Loucy (cell line): ENCODE results near the gene TPK1.

Source experiments
- H2AFZ ChIP-seq: fragments of 200-600 bp; sonication (generic); 2 replicates; pipeline ENCODE4 v1.6.0; 2016; ENCODE audit warnings: antibody characterized with exemption, mild to moderate bottlenecking, low read length, moderate library complexity
- H3F3A ChIP-seq: fragments of 200-600 bp; 2 replicates; pipeline ENCODE4 v1.6.0; 2016; ENCODE audit warnings: antibody characterized with exemption, low read depth, mild to moderate bottlenecking
- H3K27me3 ChIP-seq: fragments of 200-600 bp; sonication (generic); 2 replicates; pipeline ENCODE4 v1.6.1; 2014; ENCODE audit warnings: low read length, mild to moderate bottlenecking; ENCODE audit not compliant: insufficient read depth, poor library complexity, severe bottlenecking
- H3K36me3 ChIP-seq: fragments of 200-600 bp; sonication (generic); 2 replicates; pipeline ENCODE4 v1.6.1; 2016; ENCODE audit warnings: low read length; ENCODE audit not compliant: insufficient read depth
- H3K4me1 ChIP-seq: fragments of 200-600 bp; sonication (generic); 2 replicates; pipeline ENCODE4 v1.5.1; 2014; ENCODE audit warnings: low read length, mild to moderate bottlenecking; ENCODE audit not compliant: insufficient read depth, poor library complexity, severe bottlenecking
- H3K4me2 ChIP-seq: fragments of 200-600 bp; sonication (generic); 2 replicates; pipeline ENCODE4 v1.6.0; 2014; ENCODE audit warnings: antibody characterized with exemption, low read length, low read depth, mild to moderate bottlenecking; ENCODE audit not compliant: poor library complexity, severe bottlenecking
- H3K4me3 ChIP-seq: fragments of 200-600 bp; sonication (generic); 2 replicates; pipeline ENCODE4 v1.5.1; 2014; ENCODE audit warnings: low read length, mild to moderate bottlenecking, mixed read lengths; ENCODE audit not compliant: poor library complexity, severe bottlenecking
- H3K79me2 ChIP-seq: fragments of 200-600 bp; sonication (generic); 2 replicates; pipeline ENCODE4 v1.6.1; 2014; ENCODE audit warnings: low read length; ENCODE audit not compliant: insufficient read depth
- H3K9ac ChIP-seq: fragments of 200-600 bp; sonication (generic); 2 replicates; pipeline ENCODE4 v1.6.0; 2014; ENCODE audit warnings: mild to moderate bottlenecking, low read depth, low read length, moderate library complexity; ENCODE audit not compliant: poor library complexity, severe bottlenecking
- H3K9me2 ChIP-seq: fragments of 200-600 bp; sonication (generic); replicated peaks from 2 replicates; pipeline ENCODE4 v1.6.1; 2016; ENCODE audit warnings: low read depth, low read length, mixed read lengths
- H3K9me3 ChIP-seq: fragments of 200-600 bp; sonication (generic); 2 replicates; pipeline ENCODE4 v1.6.1; 2014; ENCODE audit warnings: mild to moderate bottlenecking, antibody characterized with exemption, low read length, low read depth; ENCODE audit not compliant: insufficient read depth
- H4K20me1 ChIP-seq: fragments of 200-600 bp; sonication (generic); 2 replicates; pipeline ENCODE4 v1.6.0; 2014; ENCODE audit warnings: antibody characterized with exemption, low read length, mild to moderate bottlenecking; ENCODE audit not compliant: insufficient read depth, poor library complexity, severe bottlenecking
- CTCF ChIP-seq: fragments of 200-600 bp; sonication (generic); conservative IDR thresholded peaks from 2 replicates; pipeline ENCODE4 v1.5.1; 2014; ENCODE audit warnings: mild to moderate bottlenecking, antibody characterized with exemption, low read length
- EZH2phosphoT487 ChIP-seq: fragments of 200-600 bp; IDR thresholded peaks from 2 replicates; pipeline ENCODE4 v1.6.1; 2018; ENCODE audit warnings: antibody characterized with exemption, mild to moderate bottlenecking, moderate library complexity, borderline replicate concordance

TPK1 gene

DNA sequence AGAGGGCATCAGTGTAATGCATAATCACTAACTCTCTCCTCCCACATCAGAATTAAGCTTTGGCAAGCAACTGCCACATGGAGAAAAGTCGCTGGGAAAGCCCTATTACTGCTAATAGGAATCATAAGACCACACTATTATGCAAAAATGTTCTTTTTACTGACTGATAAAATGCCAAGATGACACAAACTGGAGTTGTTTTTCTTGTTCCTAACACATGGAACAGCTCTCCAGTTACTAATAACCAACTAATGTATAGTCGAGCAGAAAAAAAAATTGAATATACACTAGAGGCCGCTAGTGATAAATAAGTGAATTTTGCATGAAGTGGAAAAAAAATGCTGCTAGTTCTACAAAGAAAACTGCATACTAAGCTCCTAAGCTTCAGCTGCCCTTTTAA, 165.6 kb downstream of the TPK1 start:
- Histone ChIP-seq H3K4me2 (no peak overlapping the region), H3K4me1 (no peaks in the 10 kb centered on the region), H2AFZ (no peak overlapping the region), H3K9ac (no peak overlapping the region), H4K20me1 (no peaks in the 10 kb centered on the region), H3K36me3 (no peaks in the 10 kb centered on the region), H3K27me3 (no peaks in the 10 kb centered on the region), H3F3A (no peaks in the 10 kb centered on the region), H3K9me3 (no peaks in the 10 kb centered on the region), H3K79me2 (no peaks in the 10 kb centered on the region), H3K4me3 (no peak overlapping the region), H3K9me2 (no peaks in the 10 kb centered on the region)
- peak; percentile 53 for TF ChIP-seq CTCF
- no peak for TF ChIP-seq EZH2phosphoT487

DNA sequence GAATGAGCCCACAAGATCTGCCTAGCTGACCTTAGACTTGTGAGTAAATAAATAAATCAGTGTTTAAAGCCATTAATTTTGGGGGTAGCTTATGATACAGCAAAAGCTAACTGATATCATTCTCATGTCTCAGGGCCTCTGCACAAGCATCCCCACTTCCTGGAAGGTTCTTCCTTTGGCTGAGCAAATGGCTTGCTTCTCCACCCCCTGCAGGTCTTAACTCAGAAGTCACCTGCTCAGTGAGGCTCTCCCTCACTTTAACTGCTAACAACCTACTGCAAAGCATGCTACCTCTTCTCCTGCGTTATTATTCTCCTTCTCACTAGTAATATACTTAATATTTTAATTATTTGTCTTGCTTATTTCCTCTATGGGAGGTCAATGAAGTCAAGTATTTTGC, 167.3 kb downstream of the TPK1 start:
- Histone ChIP-seq H3K4me1 (no peaks in the 10 kb centered on the region), H3K27me3 (no peaks in the 10 kb centered on the region), H3F3A (no peaks in the 10 kb centered on the region), H3K9ac (no peak overlapping the region), H3K4me2 (no peak overlapping the region), H3K4me3 (no peak overlapping the region), H3K9me2 (no peaks in the 10 kb centered on the region), H3K9me3 (no peaks in the 10 kb centered on the region), H3K79me2 (no peaks in the 10 kb centered on the region), H4K20me1 (no peaks in the 10 kb centered on the region), H2AFZ (0 out of 2 replicates have a peak overlapping the region, but pooled peaks have one; percentile 28), H3K36me3 (no peaks in the 10 kb centered on the region)
- TF ChIP-seq CTCF (no peak), EZH2phosphoT487 (no peak)

- Histone ChIP-seq H2AFZ (no peak overlapping the region), H3K4me1 (no peaks in the 10 kb centered on the region), H3F3A (no peaks in the 10 kb centered on the region), H3K9ac (no peak overlapping the region), H3K79me2 (no peaks in the 10 kb centered on the region), H3K27me3 (no peaks in the 10 kb centered on the region), H3K36me3 (no peaks in the 10 kb centered on the region), H3K4me3 (no peak overlapping the region), H3K9me3 (no peaks in the 10 kb centered on the region), H4K20me1 (no peaks in the 10 kb centered on the region), H3K9me2 (no peaks in the 10 kb centered on the region), H3K4me2 (no peak overlapping the region)
- no peak for TF ChIP-seq CTCF
- TF ChIP-seq EZH2phosphoT487 = no peak
These were observed 170.0 kb downstream of the TPK1 start for GRCh38 chr7:144665689-144666381.
